Keratinocyte (primary cell): ENCODE results near the gene CLRN3. TPM values are rescaled to one million over a fixed set of nuclear protein-coding genes. Genes with fewer than 3 reads are reported as not detected.

Experiments
- DNase-seq: peaks from one replicate; pipeline ENCODE4 v3.0.0-alpha.2; 2011; ENCODE audit warnings: low read depth, missing footprints, low spot score
- FAIRE-seq: peaks from 2 replicates; lab custom pipeline; 2011; peaks lifted over from hg19 to GRCh38; lab: Jason Lieb, UNC
- H2AFZ ChIP-seq: 2 replicates; pipeline ENCODE4 v1.6.0; 2012; ENCODE audit warnings: low read length, control low read depth, inconsistent platforms; ENCODE audit not compliant: control insufficient read depth
- H3K27ac ChIP-seq: 2 replicates; pipeline ENCODE4 v1.5.1; 2011; ENCODE audit warnings: low read length; ENCODE audit not compliant: control insufficient read depth, insufficient read depth
- H3K27me3 ChIP-seq: 3 replicates; pipeline ENCODE4 v1.6.0; 2011; ENCODE audit warnings: low read length; ENCODE audit not compliant: control insufficient read depth, insufficient read depth; ENCODE audit errors: extremely low read depth
- H3K36me3 ChIP-seq, 2 experiments: 2 replicates in 1 of 2; 3 replicates in 1 of 2; pipeline ENCODE4 v1.5.1; 2011; ENCODE audit warnings: low read length in 2 of 2, mild to moderate bottlenecking in 1 of 2; ENCODE audit not compliant: control insufficient read depth in 2 of 2, insufficient read depth in 2 of 2; ENCODE audit errors: extremely low read depth in 1 of 2
- H3K4me1 ChIP-seq: 3 replicates; pipeline ENCODE4 v1.5.1; 2011; ENCODE audit warnings: low read length; ENCODE audit not compliant: control insufficient read depth, insufficient read depth; ENCODE audit errors: extremely low read depth
- H3K4me2 ChIP-seq: 3 replicates; pipeline ENCODE4 v1.6.0; 2011; ENCODE audit warnings: low read depth, low read length; ENCODE audit not compliant: control insufficient read depth, insufficient read depth; ENCODE audit errors: extremely low read depth
- H3K4me3 ChIP-seq, 3 experiments: fragments of 200-600 bp in 1 of 3; sonication (generic) in 1 of 3; 2 replicates in 2 of 3; 3 replicates in 1 of 3; pipeline ENCODE4 v1.5.1; 2011 to 2016; ENCODE audit warnings: low read length in 3 of 3, mild to moderate bottlenecking in 3 of 3, control low read depth in 2 of 3, inconsistent platforms in 1 of 3, low read depth in 1 of 3, mixed read lengths in 1 of 3, mixed run types in 1 of 3, moderate library complexity in 1 of 3; ENCODE audit not compliant: control insufficient read depth in 2 of 3, insufficient read depth in 2 of 3; ENCODE audit errors: extremely low read depth in 1 of 3
- H3K79me2 ChIP-seq: 2 replicates; pipeline ENCODE4 v1.6.0; 2012; ENCODE audit warnings: low read length; ENCODE audit not compliant: control insufficient read depth, insufficient read depth
- H3K9ac ChIP-seq: 3 replicates; pipeline ENCODE4 v1.6.0; 2011; ENCODE audit warnings: low read length; ENCODE audit not compliant: control insufficient read depth, insufficient read depth; ENCODE audit errors: extremely low read depth
- H3K9me1 ChIP-seq: 3 replicates; pipeline ENCODE4 v1.6.0; 2011; ENCODE audit warnings: low read length; ENCODE audit not compliant: control insufficient read depth, insufficient read depth; ENCODE audit errors: extremely low read depth
- H3K9me3 ChIP-seq: 2 replicates; pipeline ENCODE4 v1.5.1; 2012; ENCODE audit warnings: low read depth, low read length; ENCODE audit not compliant: control insufficient read depth
- H4K20me1 ChIP-seq: 3 replicates; pipeline ENCODE4 v1.6.0; 2011; ENCODE audit warnings: low read length; ENCODE audit not compliant: control insufficient read depth, insufficient read depth; ENCODE audit errors: extremely low read depth
- CTCF ChIP-seq, 3 experiments: IDR thresholded peaks in 1 of 3; conservative IDR thresholded peaks in 1 of 3; optimal IDR thresholded peaks in 1 of 3; 2 replicates in 2 of 3; 3 replicates in 1 of 3; pipeline versions ENCODE3 to v1.5.1; 2011; ENCODE audit warnings: low read length in 3 of 3, mild to moderate bottlenecking in 3 of 3, moderate library complexity in 2 of 3, control low read depth in 1 of 3, inconsistent platforms in 1 of 3; ENCODE audit not compliant: insufficient read depth in 2 of 3; ENCODE audit errors: extremely low read depth in 1 of 3
- EZH2 ChIP-seq: IDR thresholded peaks from one replicate; pipeline ENCODE4 v1.6.1; 2012; ENCODE audit warnings: inconsistent platforms, mild to moderate bottlenecking, low read length, moderate library complexity
- dilution Hi-C: fragments of 300-500 bp; cut with MboI; formaldehyde crosslinking; loops from one replicate; pipeline ENCODE4 v1.7.0; 2020; ENCODE audit warnings: low sequenced_read_pairs; ENCODE audit not compliant: extremely low pct_ligation_motif_present
- polyA plus RNA-seq, 5 experiments: library from polyadenylated mRNA; depleted of rRNA in 3 of 5; stranded (reverse) in 3 of 5; stranded (forward) in 1 of 5; unstranded in 1 of 5; fragments of >200 nt; gene quantifications; 1 replicate in 1 of 5; 2 replicates in 3 of 5; 3 replicates in 1 of 5; pipeline versions ENCODE4 v1.2.1 to v1.2.3, GENCODE V29; 2011 to 2012; ENCODE audit warnings: missing spikeins in 2 of 5, low read depth in 1 of 5, low replicate concordance in 1 of 5

Gene CLRN3
- polyA plus RNA-seq, 1 donor (not counting 4 experiments of a cell fraction or from before 2014, with no cell fraction given): not detected

GRCh38 chr10:127850944-127851343 lies 41.8 kb downstream of the CLRN3 start:
- H3K4me1 ChIP-seq: no peaks in the 10 kb centered on the region
- no peaks in the 10 kb centered on the region for H3K27me3 ChIP-seq
- H3K27ac ChIP-seq: no peak overlapping the region
- no peak overlapping the region for H2AFZ ChIP-seq
- no peaks in the 10 kb centered on the region for H3K36me3 ChIP-seq
- dilution Hi-C loops: no loop called here
- no peaks in the 10 kb centered on the region for H3K9me3 ChIP-seq
- H3K4me2 ChIP-seq: no peak overlapping the region
- no peak for FAIRE-seq
- H3K9me1 ChIP-seq: no peaks in the 10 kb centered on the region
- no peaks in the 10 kb centered on the region for H3K79me2 ChIP-seq
- no peak overlapping the region for H3K9ac ChIP-seq
- no peaks in the 10 kb centered on the region for H4K20me1 ChIP-seq
- TF ChIP-seq EZH2 (no peak), CTCF (optimal IDR thresholded peaks at IDR 0.05 in 1 of 3, IDR thresholded peaks at IDR 0.05 in 1 of 3, conservative IDR thresholded peaks at IDR 0.05 in 1 of 3; ENCODE audit: extremely low read depth in 1 of 3, insufficient read depth in 2 of 3, low read length in 3 of 3) (no peak)
- H3K4me3 ChIP-seq: no peak overlapping the region
- DNase-seq: no peak

GRCh38 chr10:127849921-127850320 lies 42.8 kb downstream of the CLRN3 start:
- H3K27ac ChIP-seq: no peak overlapping the region
- TF ChIP-seq CTCF (optimal IDR thresholded peaks at IDR 0.05 in 1 of 3, IDR thresholded peaks at IDR 0.05 in 1 of 3, conservative IDR thresholded peaks at IDR 0.05 in 1 of 3; ENCODE audit: extremely low read depth in 1 of 3, insufficient read depth in 2 of 3, low read length in 3 of 3) (no peak), EZH2 (no peak)
- H3K4me2 ChIP-seq: no peak overlapping the region
- H3K4me1 ChIP-seq: no peaks in the 10 kb centered on the region
- FAIRE-seq (no peak), DNase-seq (no peak)
- dilution Hi-C loops: no loop called here
- H4K20me1 ChIP-seq: no peaks in the 10 kb centered on the region
- H3K9me3 ChIP-seq: no peaks in the 10 kb centered on the region
- no peaks in the 10 kb centered on the region for H3K79me2 ChIP-seq
- no peaks in the 10 kb centered on the region for H3K36me3 ChIP-seq
- no peaks in the 10 kb centered on the region for H3K9me1 ChIP-seq
- no peak overlapping the region for H3K9ac ChIP-seq
- no peaks in the 10 kb centered on the region for H3K27me3 ChIP-seq
- no peak overlapping the region for H2AFZ ChIP-seq
- no peak overlapping the region for H3K4me3 ChIP-seq
